HG02852 (cell line): ENCODE results near the gene LRRK1.
"Not testable (repeated sequence)": the region's sequence is repeated elsewhere in the genome, so short reads cannot be mapped to it uniquely, and the experiment has no call there.

Experiments
- ATAC-seq: cut with Tn5 transposase; IDR thresholded peaks from one replicate; pipeline ENCODE4 v1.9.1; 2021; ENCODE audit warnings: mild to moderate bottlenecking, moderate library complexity; ENCODE audit not compliant: unreplicated experiment

The LRRK1 gene

DNA sequence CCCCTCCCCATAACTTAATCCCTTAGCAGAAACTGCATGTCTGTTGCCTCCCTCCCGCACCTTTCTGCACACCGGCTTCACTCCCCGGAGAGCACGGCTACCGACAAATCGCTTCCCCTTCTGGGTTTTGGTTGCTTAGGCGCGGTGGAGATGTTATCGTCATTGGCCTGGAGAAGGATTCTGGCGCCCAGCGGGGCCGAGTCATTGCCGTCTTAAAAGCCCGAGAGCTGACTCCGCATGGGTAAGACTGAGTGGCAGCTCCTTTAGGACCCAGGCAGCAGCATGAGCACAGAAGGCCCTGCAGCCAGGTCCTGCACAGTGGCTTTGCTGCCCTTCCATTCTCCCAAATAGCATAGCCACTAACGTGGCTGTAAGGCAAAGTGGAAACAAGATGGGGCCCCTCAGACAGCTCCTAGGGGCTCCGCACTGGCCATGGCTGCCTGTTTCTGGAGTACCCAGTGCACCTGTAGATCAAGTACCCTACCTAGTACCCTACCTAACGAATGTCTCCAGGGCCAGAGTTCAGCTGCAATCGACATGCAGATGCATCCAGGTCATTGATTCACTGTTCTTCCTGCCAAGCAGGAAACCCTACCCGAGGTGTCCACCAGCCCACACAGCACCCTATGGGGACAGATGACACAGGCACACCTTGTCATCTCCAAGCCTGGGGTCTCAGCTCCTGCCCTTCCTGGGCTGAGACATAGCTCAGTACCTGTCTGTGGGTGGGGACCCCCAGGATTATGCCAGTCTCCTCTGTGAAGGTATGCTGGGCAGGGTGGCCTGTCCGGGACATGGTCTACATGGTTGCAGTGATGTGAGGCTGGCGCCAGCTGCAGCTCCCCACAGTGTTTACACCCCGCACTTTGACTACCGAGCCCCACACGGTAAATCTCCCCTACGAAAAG lies 147.6 kb downstream of the LRRK1 start:
- ATAC-seq, result no peak

DNA sequence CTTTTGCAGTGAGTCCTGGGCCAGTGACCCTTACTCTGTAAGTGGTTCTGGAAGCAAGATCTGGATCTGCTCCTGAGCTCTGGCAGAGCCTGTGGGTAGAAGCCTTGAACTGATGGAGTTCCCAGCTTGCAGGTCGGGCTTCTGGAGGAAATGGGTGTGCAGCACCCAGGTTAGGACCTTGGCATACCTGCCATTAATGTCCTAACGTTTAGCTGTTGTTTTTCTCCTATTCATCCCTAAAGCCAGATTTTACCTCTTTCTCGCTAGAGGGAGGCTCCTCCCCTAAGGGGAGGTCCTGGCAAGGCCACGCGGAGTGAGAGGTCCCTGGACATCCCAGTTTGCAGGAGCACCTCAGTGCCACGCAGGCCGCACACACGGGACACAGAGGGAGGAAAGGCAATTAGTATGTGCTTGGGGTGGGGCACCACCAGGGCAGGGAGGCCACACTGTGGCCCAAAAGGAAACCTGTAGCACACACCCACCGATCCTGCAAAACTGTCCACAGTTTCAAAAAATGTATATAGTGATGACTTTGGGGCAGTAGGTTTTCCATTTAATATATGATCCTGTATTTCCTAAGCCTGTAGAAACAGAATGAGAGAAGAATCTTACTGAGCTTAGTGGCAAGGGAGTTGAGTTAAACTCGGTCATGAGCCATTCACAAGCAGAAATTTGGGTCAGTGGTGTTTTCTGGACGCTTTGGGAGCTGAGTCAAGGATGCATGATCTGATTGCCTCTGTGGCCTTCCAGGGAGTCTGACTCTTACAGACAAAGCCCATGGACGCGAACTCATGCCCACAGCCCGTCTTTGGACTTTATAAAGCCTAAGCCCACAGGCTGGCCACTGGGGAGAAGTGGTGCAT lies 148.7 kb downstream of the LRRK1 start:
- no peak for ATAC-seq

DNA sequence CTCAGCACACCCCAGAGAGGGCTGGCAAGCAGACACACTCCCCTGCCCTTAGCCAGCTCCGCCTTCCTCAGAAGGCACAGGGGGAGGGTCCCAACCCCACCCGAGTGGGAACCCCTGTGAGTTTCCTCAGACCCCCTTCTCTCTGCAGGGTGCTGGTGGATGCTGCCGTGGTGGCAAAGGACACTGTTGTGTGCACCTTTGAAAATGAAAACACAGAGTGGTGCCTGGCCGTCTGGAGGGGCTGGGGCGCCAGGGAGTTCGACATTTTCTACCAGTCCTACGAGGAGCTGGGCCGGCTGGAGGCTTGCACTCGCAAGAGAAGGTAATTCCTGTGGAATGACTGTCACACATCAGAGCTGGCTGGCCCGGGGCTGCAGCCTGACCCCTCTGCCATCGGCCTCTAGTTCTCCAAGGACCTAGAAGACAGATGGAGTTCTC lies 149.4 kb downstream of the LRRK1 start:
- ATAC-seq, result no peak

DNA sequence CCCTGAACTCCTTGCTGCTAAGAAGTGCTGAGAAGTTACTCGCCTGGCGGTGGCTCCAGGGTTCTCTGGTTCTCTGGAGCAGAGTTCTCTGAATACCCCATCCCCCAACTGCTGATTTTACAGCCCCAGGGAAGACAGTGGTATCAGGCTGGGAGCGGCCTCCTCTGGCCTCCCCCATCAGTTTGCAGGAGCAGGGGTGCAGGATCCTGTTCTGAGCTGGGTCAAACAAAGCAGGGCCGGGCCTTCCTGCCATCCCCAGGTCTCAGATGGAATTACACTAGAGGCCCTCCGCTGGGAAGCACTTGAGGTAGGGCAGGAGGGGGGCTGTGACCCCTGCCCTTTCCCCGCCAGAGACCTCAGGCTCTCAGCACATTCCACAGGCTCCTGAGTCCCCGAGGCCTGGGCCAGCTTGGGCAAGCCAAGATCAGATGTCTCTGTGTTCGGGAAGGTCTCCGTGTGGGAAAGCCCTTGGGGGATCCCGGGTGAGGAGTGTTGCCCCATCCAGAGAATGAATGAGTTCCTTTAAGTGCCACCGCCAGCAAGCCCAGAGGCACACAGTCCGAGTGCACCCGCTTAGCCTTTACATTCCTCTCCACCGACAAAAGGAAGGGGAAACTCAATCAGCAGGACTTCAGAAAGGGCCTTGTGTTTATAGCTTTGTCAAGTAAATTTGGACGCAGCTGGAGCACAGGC lies 149.9 kb downstream of the LRRK1 start:
- no peak for ATAC-seq

DNA sequence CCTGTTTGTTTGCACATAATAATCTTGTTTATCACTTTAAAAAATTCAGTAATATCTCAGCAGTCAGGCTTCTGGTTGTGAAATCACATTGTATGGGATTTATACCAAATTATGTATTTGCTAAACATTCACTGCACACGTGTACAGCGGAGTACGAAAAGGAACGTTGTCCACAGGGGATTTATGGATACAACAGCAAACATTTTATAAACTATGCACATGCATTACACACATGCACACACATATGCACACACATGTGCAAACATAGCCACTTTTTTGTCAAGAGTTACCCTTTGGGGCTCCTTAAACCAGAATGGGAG lies 150.5 kb downstream of the LRRK1 start:
- ATAC-seq, result no peak

DNA sequence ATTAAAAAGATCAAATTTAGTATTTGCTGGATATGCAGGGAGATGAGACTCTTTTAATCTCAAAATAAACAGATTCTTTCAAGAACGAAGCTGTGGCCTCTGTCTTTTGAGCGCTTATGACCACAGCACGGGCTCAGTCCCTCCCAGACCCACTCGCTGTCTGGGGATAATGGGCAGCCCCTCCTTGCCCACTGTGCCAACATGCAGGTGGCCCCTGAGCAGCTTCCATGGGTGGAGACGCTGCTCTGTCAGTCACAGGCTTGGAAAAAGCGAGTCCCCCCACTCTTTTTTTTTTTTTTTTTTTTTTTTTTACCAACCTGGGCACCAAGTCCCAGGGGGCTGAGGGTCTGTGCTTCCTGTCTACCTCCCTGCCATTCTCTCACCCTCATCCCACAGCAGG lies 150.9 kb downstream of the LRRK1 start:
- no peak for ATAC-seq

DNA sequence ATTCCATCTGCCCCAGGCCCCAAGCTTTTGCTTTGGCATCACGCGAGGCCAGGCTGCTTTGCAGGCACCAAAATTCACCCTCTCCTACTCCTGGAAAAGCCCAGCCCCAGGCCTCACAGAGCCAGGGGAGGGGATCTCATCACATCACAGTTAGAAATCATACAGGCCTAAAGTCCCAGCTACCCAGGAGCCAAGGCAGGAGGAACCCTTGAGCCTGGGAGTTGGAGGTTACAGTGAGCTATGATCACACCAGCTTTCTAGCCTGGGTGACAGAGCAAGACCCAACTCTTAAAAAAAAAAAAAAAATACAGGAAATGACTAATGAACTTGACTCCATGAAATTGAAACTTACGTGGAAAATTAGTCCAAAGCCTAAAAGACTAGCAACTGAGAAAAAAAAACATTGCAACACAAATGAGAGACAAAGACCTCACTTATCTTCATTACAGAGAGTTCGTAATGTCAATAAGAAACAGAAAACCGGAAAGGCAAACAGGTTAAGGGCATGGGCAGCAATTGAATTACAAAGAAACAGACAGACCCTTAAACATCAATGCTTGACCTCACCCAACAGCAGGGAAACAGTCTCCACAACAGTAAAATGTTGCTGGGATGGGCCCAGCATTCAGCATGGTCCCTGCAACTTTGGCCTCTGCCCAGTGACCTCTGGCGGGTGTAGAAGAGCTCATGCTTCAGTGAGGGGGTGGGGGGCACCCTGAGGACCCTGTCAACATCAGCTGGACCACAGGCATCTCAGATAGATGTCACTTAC lies 151.5 kb downstream of the LRRK1 start:
- ATAC-seq, result no peak

DNA sequence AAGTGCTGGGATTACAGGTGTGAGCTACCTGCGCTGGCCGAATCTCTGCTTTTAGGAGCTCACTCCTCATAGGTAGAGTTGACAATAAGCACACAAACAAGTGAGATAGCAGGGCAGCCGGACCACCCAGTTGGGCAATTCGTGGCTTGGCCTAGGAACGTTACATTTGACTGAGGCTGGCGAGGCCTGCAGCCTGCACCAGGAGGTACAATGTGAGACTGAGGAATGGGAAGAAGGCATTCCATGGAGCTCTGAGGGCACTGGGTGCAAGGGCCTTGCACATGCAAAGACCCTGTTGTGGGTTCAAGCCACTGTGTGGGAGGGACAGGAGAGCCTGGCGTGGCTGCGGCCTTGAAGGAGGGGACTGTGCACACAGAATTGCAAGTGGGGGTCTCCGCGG lies 152.5 kb downstream of the LRRK1 start:
- no peak for ATAC-seq

DNA sequence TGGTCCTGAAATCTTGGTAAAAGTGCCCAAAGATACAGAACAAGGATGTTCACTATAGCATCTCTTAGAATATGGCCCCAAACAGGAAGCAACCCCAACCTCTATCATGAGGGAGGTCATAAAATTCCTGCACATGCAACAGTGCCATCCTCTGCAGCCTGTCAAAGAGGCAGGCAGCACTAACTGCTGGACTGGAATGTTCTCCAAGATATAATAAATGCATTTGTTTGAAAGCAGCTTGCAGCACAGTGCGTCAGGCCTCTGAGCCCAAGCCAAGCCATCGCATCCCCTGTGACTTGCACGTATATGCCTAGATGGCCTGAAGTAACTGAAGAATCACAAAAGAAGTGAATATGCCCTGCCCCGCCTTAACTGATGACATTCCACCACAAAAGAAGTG lies 153.1 kb downstream of the LRRK1 start:
- ATAC-seq, result not testable (repeated sequence)

DNA sequence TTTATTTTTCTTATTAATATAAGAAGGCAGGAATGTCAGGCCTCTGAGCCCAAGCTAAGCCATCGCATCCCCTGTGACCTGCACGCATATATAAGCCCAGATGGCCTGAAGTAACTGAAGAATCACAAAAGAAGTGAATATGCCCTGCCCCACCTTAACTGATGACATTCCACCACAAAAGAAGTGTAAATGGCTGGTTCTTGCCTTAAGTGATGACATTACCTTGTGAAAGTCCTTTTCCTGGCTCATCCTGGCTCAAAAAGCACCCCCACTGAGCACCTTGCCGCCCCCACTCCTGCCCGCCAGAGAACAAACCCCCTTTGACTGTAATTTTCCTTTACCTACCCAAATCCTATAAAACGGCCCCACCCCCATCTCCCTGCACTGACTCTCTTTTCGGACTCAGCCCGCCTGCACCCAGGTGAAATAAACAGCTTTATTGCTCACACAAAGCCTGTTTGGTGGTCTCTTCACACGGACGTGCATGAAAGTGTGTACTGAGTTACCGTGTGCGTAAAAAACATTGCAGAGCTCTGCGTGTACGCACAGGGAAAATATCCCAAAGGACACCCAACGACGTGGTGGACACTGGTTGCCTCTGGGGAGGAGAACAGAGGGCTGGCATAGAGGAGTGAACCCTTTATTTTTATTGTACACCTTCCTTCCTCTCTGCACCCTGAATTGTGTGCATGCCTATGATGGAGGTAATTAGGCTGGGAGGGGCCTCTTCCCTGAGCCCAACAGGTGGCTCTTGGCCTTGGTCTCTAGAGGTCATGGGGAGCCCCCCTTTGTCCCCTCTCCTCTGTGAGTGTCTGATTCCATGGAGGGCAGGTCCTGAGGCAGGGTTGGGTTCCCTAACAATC lies 158.9 kb downstream of the LRRK1 start:
- ATAC-seq, result not testable (repeated sequence)

DNA sequence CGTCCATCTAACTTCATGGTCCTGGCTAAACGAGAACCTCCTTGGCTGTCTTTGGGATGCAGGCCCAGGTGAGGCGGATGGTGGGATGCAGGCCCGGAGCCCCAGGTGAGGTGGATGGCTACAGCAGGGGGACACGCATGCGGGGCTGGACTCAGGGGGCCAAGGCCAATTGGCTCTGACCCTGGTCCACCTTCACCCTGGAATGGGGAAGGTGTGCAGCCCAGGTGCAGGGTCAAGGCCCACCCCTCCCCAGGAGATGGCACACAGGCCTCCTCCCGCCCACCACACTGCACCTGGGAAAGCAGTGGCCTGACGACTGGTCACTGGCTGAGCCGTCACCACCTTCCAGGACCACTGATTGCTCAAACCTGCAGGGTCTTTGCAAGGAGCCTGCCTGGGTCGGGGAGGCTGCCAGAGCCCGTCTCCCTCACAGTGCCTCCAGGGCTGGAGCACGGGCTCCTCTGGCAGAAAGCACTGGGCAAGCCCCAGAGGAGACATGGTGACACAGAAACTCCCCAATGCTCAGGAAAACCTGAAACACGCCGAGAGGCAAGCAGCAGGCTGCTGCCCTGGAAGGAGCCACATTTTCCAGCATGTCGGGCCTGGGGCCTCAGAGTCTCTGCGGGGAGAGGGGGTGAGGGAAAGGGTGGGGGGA lies 159.6 kb downstream of the LRRK1 start:
- no peak for ATAC-seq

DNA sequence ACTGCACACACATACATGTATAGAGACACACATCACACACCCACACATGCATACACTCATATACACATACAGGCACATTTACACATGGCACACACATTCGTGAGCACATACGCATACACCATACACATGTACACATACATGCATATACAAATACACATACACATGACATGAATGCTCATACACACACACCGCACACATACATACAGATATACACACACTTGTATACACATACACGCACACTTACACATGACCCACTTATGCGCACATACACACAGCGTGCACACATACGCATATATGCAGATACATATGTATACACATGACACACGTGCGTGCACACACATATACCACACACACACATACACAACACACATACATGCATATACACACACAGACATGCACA lies 162.7 kb downstream of the LRRK1 start:
- ATAC-seq, result no peak

DNA sequence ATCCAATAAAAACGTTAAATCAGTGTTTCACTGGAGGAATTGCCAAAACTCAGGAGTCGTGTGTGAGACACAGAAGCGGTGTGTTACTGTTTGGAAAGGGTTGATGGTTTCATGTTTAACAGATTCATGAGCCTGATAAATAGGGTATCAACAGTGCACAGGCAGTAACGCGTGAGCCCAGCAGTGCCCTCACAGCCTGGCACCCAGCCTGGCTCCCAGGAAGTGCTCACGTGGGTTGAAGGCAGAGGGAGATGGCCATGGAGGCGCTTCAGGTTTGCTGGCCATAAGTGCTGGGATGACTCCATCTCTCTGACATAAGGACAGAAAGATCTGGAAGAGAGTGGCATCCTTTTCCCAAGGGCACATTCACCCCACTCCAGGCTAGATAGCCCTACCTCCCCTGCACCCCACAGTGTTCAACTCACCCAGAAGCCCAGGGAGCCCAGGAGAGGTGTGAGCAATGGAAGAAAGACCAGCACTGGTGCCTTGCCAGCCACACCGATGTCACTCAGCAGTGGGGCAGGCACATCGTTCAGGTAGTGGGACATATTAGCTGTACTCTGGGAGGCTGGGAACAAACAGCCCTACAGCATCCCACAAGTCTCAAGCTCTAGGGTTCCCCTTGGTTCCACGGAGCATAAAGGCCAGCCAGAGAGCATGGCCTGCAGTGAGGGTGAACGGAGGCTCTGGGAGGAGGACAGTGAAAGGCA lies 164.3 kb downstream of the LRRK1 start:
- no peak for ATAC-seq

DNA sequence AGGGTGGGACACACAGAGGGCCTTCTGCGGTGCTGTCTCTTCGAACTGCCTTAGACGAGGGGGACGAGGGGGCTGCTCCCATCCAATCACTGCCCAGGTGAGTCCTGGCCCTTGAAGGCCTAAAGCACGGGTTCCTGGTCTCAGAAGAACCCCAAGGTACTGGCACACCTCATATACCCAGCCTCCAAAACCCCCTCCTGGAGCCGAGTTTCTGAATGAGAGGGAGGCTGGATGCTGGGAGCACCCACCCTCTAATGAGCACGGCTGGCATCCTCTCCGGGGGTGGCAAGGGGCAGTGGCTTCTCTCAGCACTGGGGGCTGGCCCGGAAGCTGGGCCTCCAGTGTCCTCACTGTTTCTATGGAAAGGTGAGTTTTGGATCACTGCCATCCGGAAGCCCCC lies 165.6 kb downstream of the LRRK1 start:
- ATAC-seq, result no peak

DNA sequence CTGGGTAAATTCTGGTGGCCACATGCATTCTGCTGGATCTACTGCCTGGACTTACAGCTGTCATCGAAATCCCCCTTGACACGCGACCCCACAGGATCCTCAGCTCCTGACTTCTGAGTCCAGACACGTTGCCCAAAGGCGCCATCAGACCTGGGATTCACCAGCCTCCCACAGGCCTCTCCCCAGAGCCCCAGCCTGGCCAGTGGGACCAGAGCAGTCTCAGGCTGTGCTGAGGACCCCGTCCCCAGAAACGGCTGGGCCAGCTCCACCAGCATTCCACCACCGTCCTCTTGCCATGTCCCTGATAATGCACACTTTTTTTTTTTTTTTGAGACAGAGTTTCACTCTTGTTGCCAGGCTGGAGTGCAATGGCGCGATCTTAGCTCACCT lies 166.1 kb downstream of the LRRK1 start:
- ATAC-seq, result no peak

DNA sequence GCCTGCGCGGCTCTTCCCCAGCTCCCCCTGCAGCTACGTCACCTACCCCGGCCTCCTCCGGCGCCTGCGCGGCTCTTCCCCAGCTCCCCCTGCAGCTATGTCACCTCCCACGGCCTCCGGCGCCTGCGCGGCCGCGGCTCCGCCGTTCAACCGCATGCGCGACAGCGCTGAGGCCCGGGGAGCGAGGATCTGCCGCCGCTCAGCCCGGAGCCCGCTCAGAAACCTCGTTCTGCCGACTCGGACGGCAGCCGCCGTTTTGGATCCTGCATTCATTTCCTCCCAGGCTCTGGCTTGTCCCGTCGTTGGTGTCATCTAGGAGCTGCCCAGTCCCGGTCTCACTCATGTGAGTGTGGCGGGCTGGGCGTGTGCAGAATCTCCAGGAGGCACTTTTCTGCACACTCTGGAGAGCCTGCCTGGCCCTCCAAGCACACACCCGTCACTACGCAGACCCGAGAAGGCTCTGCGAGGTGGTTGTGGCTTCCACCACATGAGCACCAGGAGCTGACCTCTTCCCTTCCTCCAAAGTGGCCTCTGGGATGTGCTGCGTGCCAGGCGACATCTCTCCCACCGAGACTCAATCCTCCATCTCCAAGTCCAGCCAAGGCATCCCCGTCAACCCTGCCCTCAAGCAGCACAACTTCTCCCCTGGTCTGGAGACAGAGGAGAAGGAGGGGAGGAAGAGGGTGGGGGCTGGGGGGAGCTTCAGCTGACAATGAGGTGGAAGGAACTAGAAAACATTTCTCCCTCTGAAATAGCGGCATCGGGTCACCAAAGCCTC lies 167.4 kb downstream of the LRRK1 start:
- ATAC-seq, result no peak

DNA sequence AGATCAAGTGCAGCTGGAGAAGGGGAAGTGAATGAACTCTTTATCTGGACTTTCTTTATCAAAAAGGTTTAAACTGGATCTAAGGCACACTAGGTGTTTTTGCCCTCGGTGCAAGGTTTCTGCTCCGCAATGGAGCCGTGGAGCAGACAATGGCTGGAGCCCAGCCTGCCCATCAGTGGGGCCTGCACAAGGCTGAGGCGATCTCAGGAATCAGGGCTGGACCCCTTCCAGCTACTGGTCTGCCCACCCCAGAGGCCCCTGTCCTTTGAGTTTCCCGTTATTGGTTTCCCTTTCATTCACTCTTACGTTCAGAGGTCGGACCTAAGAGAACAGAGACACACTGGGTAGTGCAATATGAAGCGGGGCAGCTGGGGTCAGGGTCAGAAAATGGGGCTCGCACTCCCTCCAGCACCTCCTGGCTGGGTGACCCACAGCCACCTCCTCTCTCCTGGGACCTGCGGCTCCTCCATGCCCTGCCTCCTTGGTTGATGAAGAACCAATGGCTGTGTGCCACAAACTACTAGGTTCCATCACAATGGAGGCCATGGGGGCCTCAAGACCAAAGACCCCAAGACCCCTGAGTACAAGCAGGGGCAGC lies 168.1 kb downstream of the LRRK1 start:
- ATAC-seq, result no peak

DNA sequence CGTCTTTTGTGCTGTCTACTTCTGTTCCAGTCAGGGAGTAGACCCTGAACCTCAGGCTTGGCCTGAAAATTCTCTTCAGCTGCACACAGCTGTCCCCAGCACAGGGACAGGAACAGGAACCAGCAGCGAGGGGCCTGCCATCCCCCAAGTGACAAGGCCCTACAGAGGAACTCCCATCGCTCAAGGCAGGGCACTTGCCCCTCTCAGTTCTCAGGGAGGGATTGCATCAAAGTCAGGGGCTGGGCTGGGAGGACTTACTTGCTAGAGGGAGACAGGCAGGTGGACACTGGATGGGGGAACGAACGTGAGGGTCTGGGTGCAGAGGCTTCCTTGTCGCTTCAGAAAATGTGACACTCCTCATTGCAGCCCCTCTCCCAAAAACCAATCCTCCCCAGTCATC lies 169.1 kb downstream of the LRRK1 start:
- ATAC-seq, result no peak
